HG03139 (cell line): ENCODE results near the gene ELOVL1.
"Not testable (repeated sequence)": the region's sequence is repeated elsewhere in the genome, so short reads cannot be mapped to it uniquely, and the experiment has no call there.

Experiments
- ATAC-seq: cut with Tn5 transposase; IDR thresholded peaks from one replicate; pipeline ENCODE4 v1.9.1; 2021; ENCODE audit not compliant: unreplicated experiment

Gene ELOVL1

GRCh38 chr1:43367904-43368645 lies at the start of gene ELOVL1:
Gene ELOVL1 (minus strand): TSS chr1:43368011. CDS start chr1:43365609, 2,402 bp downstream.
- ATAC-seq = peak; percentile 63

DNA sequence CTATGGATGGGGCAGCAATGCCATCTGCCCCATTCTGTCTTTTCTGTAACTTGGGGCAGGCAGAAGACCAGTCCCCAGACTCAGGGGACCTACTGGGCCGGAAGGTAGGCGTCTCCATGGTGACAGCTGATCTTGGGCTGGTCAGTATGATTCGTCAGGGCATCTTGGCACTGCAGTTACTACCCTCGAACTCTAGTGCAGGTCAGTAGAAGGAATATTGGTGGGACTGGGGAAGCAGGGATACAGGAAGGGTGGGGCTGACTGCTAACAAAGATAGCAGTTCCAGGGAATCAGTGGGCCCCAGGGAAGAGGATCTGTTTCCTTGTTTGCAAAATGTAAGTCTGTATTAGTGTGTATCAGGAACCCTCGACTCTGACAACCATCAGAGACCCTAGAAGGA lies 48.1 kb upstream of the ELOVL1 start:
- no peak for ATAC-seq

GRCh38 chr1:43414634-43415223 lies 46.9 kb upstream of the ELOVL1 start:
- ATAC-seq = no peak

- not testable (repeated sequence) for ATAC-seq
Measured at GRCh38 chr1:43413426-43413825, 45.6 kb upstream of the ELOVL1 start.

DNA sequence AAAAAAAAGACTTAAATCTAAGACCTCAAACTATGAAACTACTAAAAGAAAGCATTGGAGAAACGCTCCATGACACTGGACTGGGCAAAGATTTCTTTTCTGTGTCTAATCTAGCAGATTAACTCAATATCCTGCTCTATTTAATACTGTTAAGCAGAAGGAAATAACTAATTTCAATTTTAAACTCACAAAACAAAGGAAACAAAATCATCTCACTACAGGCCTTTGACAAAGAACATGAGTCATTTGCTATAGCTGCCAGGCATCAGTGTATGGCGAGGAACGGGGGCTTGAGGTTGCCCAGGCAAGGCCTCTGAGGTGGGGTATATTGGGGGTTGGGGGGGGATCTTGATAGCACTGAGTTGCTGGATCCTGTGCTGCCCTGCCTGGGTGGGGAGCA lies 42.8 kb upstream of the ELOVL1 start:
- ATAC-seq = no peak

DNA sequence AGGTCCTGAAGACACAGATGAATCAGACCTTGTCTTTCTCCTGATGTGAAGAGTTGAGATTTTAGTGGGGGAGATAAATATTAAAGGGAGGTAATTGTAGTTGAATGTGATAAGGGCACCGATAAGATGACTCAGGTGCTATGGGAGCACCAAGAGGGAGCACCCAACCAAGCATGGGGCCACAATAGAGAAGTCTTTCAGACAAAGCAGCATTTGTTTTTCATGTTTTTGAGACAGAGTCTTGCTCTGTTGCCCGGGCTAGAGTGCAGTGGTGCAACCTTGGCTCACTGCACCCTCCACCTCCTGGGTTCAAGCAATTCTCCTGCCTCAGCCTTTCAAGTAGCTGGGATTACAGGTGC lies 38.0 kb upstream of the ELOVL1 start:
- no peak for ATAC-seq

- no peak for ATAC-seq
Measured at GRCh38 chr1:43405219-43405875, 37.5 kb upstream of the ELOVL1 start.

GRCh38 chr1:43404353-43404752 lies 36.5 kb upstream of the ELOVL1 start:
- no peak for ATAC-seq

GRCh38 chr1:43402089-43402865 lies 34.5 kb upstream of the ELOVL1 start:
- ATAC-seq = no peak

GRCh38 chr1:43400441-43400840 lies 32.6 kb upstream of the ELOVL1 start:
- ATAC-seq = not testable (repeated sequence)

DNA sequence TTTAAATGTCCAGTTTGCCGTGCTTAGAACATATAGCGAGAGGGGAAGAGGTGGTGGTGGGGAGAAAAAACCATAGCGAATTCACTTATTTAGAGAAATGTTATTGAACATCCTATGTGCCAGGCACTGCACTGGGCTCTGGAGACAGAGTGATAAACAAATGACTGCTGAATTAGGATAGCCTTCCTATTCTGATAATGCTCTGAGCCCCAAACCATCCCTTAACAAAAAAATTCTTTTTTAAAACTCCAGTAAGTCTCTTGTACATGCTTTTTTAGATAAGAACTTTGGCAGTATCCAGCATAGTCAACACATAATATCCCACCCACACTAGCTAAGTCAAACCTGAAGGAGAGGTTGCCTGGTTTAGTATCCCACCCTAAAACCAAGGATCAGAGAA lies 30.4 kb upstream of the ELOVL1 start:
- ATAC-seq = no peak

- ATAC-seq = no peak
Measured at GRCh38 chr1:43396059-43396458, 28.2 kb upstream of the ELOVL1 start.

- no peak for ATAC-seq
Measured at GRCh38 chr1:43395523-43395922, 27.7 kb upstream of the ELOVL1 start.

DNA sequence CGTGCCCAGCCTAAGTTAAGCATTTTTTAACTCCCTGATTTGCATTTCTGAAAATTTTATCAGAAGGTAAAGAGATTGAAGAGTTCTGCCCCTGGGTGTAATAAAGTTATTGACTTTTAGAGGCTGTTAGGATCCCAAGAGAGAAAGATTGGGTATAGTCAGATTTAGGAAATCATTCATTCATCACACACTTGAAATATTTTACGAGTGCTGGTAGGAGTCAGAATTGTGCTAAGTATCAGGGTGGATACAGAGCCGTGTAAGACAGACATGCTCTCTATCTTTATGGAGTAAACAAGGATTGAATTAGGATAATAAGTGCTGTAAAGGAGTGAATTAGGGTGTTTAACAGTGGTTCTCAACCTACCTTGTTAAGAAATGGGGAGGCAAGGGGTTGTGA lies 24.9 kb upstream of the ELOVL1 start:
- ATAC-seq = no peak

DNA sequence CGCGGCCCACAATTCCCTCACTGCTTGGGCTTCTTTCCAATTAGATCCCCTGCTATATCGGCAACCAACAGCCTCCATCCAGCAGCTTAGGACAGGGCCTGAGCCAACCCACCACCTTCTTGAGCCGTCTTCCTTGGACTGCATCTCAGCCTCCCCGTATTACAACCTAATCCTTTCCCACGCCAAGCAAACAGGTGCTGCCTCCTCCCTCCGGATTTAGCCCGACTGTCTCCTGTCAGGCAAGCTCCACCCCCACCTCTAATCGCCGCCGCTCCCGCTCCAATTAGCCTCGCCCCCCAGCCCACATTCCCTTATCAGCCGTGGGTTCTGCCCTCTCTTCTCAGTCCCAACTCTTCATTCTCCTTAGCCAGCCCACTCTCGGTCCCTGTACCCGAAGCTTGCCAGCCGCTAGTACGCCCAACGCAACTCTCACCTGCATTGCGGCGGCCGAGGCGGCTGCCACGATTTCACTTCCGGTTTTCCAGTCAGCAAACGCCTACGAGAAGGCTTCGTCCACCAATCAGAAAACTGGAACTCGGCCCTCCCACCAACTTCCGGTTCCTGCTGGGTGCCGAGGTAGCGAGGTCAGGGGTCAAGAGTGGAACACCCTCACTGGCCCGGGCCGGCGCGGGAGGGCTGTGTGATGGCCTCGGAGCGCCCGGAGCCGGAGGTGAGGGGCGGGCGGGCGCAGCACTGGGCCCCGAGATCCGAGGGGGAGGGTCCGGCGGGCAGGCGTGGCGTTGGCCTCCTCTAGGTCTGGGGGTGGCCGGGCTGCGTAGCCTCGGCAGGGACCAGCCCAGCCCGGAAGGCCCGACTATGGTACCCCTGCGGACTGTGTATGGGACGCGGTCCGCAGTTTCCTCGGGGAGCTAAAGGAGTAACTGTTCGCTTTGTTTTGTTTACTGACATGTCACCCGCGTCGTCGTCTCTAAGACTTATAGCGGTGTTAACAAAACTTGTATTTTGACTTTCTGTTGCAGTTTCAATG lies 21.8 kb upstream of the ELOVL1 start, which contains the start of the genes MED8 and SZT2:
Gene MED8, minus strand, starts transcription at position 475 of the 988 bp plus-strand sequence. Its CDS starts 36 bp downstream, at position 439.
Gene SZT2, plus strand, starts transcription at position 574 of the 988 bp plus-strand sequence. Its CDS starts 70 bp downstream, at position 644.
- peak; percentile 86 for ATAC-seq

GRCh38 chr1:43388613-43389012 lies 20.8 kb upstream of the ELOVL1 start:
- ATAC-seq = no peak

GRCh38 chr1:43387976-43388599 lies 20.3 kb upstream of the ELOVL1 start:
- no peak for ATAC-seq

DNA sequence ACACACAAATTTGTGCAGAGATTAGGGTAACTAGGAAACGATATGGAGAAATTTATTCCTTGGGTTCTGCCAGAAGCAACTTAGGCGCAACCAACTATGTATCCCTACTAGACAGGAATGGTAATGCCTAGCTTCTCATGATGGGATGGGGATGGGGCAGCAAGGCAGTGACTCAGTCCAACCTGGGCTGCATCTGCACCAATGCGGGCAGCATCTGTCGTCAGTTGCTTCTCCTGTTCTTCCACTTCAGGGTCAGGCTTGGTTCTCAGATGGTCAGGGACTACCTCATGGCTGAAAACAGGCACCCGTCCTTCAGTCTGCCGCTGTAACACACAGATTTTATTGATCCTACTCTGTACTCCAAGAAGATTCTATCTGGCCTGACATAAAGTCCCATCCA lies 18.9 kb upstream of the ELOVL1 start:
- no peak for ATAC-seq

DNA sequence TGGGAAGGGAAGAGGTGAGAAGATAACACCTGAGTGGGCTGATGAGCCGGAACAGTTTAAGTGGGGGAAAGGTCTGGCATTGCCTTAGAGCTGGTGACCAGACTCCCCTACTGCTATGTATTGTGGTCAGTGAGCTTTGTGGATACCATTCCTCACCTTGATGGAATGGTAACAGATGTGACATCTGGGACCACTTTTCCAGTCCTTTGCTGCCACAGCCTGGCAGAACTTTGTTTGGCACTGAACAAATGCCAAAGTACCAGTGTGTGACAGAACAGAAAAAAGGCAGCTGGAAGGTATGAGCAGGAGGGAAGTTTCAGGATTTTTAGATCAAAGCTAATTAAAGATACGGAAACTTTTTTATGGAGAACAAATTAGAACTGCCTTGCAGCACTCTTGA lies 15.6 kb upstream of the ELOVL1 start:
- no peak for ATAC-seq
